GM18499 (cell line): ENCODE data around the gene IRS2.
"Not testable (repeated sequence)": the region's sequence is repeated elsewhere in the genome, so short reads cannot be mapped to it uniquely, and the experiment has no call there.

Experiments
- ATAC-seq: cut with Tn5 transposase; IDR thresholded peaks from one replicate; pipeline ENCODE4 v1.9.1; 2021; ENCODE audit warnings: moderate number of reproducible peaks; ENCODE audit not compliant: insufficient read depth, unreplicated experiment

IRS2 gene

DNA sequence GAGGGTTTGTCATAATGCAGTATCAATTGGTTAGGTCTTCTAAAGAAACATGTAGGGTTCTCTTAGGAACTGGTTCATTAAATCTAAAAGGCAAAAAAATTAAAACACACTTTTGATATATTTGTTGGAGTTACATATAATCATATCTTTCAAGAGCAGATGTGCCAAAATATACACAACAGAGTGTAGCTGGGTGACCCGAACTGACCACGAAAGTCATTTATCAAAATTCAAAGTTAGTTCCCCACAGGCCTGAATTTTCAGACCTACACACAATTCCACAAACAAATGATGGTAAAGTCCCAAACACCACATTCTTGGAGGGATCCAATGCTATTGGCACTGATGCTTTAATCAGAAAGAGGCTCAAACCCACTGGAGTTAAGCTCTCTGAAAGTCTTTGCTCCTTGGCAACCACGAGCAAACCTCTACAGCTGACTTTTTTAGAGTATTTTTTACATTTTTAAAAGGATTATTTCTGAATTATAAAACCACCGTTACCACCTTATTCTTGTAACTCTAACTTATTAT lies 50.9 kb downstream of the IRS2 start:
- no peak for ATAC-seq

DNA sequence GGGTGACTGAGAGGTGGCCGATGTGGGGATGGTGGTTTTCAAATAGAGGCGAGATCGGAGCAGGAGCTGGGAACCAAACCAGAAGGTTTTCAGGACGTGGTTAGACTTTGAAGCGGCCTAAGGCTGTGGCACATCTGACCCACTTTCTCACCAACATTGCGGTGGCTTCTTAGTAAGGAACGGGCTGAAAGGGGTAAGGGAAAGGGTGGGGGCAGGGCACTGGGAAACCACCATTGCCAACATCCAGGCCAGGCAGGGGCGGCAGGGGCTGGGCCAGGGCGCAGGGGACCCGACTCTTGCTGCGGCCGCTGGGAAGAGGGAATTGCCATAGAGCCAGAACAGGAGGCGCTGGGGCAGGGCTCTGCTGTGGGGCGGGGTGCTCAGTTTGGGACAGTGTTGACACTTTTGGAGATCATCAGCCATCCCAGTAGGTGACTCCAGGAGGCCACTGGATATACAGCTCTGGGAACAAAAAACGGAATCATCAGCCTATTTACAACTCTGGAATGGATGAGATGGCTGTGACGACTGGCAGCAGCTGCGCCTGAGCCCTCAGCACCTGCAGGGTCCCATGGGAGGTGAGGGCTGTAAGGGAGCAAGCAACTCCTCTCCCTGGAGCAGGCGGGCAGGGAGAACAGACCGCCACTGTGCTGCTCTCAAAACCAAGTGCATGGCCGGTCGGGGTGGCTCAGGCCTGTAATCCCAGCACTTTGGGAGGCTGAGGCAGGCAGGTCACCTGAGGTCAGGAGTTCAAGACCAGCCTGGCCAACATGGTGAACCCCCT lies 52.2 kb downstream of the IRS2 start:
- ATAC-seq = no peak

DNA sequence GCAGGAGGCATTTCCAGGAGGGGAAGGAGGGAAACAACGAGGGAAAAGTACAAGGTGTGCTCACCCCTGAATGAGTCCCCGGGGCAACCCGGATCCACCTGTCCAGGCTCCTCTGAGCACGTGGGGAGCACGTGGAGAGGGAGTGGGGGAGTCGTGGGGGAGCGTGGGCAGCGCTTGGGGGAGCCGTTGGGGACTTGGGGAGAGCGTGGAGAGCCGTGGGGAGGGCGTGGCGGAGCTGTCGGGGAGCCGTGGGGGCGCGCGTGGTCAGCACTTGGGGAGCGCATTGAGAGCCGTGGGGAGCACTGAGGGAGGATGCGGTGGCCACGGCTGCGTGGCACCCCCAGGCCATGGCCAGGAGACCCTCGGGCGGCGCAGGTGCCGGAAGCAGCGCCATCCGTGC lies 52.8 kb downstream of the IRS2 start:
- no peak for ATAC-seq

GRCh38 chr13:109732470-109733170 lies 53.8 kb downstream of the IRS2 start:
- ATAC-seq = not testable (repeated sequence)

DNA sequence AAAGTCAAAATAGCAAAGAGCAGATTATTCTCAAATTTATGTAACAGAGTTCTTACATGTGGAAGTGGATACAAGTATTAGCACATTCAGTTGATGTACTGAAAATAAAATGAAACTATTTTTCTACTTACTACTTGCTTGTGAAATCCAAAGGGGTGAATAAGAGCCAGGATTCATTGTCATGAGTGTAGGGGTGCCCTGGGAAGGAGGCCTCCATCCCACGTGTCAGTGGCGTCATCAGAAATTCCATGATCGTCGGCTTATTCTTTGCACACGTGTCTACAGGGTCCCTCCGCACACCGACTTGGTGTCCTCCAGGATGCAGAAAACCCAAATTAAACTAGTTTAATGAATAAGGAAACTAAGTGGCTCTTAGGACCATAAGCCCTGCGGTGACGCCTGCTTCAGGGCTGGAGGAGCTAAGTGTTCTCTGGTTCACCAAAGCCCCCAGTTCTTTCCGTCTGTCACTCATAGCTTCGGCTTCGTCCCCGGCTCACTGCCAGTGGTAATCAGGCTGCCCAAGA lies 55.5 kb downstream of the IRS2 start:
- no peak for ATAC-seq

- no peak for ATAC-seq
Measured at GRCh38 chr13:109728791-109729731, 57.3 kb downstream of the IRS2 start.

GRCh38 chr13:109728061-109728460 lies 58.3 kb downstream of the IRS2 start:
- no peak for ATAC-seq

GRCh38 chr13:109727251-109727650 lies 59.1 kb downstream of the IRS2 start:
- no peak for ATAC-seq

DNA sequence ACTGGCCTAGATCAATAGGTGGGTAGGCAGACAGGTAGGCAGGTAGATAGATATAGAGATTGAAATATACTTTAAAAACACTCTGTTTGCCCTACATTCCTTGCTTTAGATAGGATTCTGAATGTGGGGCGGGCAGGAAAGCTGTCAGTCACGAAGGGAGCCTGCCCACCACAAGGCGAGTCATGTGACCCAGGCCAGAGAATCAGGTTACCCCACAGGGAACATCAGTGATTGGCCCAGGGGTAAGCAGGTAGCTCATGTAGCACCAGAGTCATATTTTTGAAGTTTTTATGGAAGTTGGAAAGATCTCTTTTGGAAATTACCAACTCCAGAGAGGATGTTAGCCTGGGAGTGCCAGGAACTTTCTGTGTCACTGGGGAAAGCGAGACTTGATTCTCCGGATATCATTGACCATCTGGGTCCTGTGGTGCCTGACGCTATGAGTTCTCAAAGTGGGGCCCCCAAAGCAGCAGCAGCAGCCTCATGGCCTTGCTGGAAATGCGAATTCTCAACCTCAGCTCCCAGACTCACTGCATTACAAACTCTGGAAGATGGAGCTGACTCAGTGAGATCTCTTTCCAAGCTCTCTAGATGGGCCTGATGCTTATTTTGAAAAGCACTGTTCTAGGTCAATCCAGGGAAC lies 60.3 kb downstream of the IRS2 start:
- no peak for ATAC-seq

DNA sequence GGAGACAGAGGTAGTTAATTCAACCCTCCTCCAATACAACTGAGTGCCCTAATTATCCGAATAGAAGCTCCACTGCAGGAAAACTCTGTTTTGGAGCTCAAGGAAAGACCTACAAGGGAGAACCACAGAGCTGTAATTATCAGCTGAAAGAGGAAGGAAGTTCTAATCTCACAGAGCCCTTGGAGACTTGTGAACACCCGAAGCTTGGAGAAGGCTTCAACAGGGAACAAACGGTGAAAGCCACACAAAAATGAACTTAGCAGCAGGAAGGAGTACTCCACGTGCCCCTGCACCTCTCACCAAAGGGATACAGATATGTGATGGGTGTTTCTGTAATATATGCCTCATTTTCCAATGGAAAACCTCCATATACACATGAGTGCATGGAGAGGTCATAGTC lies 61.1 kb downstream of the IRS2 start:
- no peak for ATAC-seq

DNA sequence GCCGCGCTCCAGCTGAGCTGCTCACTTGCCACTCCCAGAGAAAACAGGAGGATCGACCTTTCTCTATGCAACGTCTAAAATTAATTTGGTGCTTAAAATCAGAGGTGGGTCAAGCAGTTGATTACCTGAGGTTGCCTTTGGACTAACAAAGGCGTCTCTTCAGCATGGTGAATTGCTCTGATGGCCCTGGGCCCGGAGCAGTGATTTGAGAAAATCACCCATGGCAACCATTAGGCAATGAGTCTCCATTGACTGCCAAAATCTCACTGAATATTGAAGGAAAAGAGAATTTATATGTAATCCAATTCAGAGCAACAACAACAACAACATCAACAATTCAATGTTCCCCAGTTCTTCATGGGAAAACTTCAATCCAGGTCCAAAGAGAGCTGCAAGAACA lies 61.8 kb downstream of the IRS2 start:
- no peak for ATAC-seq

DNA sequence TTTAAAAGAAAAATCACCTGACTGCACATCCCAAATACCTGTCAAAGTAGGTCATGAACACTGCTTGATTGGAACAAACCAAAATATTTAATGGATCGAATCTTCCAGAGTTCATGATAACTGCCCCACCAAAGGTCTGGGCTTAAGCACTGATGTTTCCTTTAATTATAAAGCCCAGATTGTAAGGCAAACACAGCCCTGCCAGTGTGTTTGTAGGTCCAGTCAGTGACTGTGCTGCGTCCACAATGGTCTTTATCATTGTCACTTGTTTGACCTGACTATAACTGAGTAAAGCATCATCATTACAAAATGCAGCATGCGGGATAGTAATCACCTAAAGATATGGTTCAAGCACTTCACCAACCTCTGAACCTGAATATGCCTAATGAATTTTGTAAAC lies 63.3 kb downstream of the IRS2 start:
- no peak for ATAC-seq

GRCh38 chr13:109722068-109722467 lies 64.3 kb downstream of the IRS2 start:
- no peak for ATAC-seq

GRCh38 chr13:109720758-109721184 lies 65.6 kb downstream of the IRS2 start:
- ATAC-seq = no peak

DNA sequence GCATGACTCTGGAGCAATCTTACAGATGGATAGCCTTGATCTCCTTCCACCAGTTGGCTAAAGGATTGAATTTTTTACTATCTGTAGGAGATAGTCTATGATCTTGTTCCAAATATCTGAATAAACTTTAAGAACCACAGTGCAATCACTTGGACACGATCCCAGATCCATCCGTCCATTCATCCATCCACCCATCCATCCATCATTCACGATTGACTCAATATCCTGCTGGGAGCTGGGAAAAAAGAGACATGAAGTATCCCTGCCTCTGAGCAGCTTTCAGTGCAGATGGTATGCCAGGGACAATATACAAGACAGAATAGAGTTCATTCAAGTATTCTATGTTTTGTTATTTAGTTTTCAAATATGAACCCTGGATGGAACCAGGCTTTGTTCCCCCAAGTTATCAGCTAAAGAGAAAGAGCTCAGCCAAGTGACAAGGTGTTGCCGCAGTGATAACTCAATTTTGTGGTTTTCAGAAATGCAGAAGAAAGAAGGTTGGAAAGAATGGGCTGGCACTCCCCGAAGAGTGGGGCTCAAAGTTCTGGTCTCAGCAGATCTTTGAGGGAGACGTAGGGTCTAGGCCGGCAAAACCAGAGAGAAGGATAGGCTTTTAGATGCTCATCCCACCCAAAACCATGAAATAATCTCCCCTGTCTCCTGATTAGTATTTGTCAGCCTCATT lies 66.3 kb downstream of the IRS2 start:
- no peak for ATAC-seq

DNA sequence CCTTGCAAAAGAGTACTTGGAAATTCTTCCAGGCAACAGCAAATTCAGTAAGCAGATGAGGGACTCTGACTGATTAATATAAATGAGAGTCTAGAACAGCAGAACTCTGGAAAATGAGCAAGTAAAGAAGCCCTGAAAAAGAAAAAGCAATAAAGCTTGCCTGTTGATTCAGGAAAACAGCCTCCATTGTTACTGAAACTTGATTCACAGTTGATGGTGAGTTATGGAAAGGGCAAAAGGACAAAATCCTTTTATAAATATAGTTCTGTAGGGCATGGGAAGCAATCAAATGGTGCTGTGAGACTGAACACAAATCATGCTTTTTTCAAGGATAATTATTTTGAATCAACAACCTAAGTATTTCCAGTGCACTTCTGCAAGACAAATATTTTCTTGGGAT lies 67.7 kb downstream of the IRS2 start:
- ATAC-seq = no peak

GRCh38 chr13:109717686-109718085 lies 68.7 kb downstream of the IRS2 start:
- no peak for ATAC-seq

- no peak for ATAC-seq
Measured at GRCh38 chr13:109715902-109716301, 70.5 kb downstream of the IRS2 start.

- ATAC-seq = no peak
Measured at GRCh38 chr13:109713681-109714080, 72.7 kb downstream of the IRS2 start.
